ENCODE results near the gene NRXN2. TPM values are rescaled to one million over a fixed set of nuclear protein-coding genes. Genes with fewer than 3 reads are reported as not detected.

The NRXN2 gene
- total and polyA plus RNA-seq, 2 donors (not counting 3 experiments of a cell fraction or from before 2014, with no cell fraction given) = not detected

GRCh38 chr11:64609436-64610047, 113.5 kb downstream of the NRXN2 start:
- H3K9ac ChIP-seq (replicated peaks; ENCODE audit: extremely low read depth, insufficient read depth, low read length) = no peak overlapping the region
- FAIRE-seq = no peak
- no peaks in the 10 kb centered on the region for H3K9me1 ChIP-seq (replicated peaks; ENCODE audit: control insufficient read depth, extremely low read depth, insufficient read depth, low read length)
- no peaks in the 10 kb centered on the region for H3K79me2 ChIP-seq (ENCODE audit: control insufficient read depth, insufficient read depth, low read length)
- intact Hi-C loops (cut with micrococcal nuclease) (no loop called here), dilution Hi-C loops (cut with MboI; ENCODE audit: extremely low pct_ligation_motif_present, low sequenced_read_pairs) (no loop called here)
- H3K4me2 ChIP-seq (ENCODE audit: insufficient read depth, low read length) = no peak overlapping the region
- no peak for DNase-seq (ENCODE audit: low read depth, low spot score)
- H3K36me3 ChIP-seq (ENCODE audit: control insufficient read depth in 2 of 2, extremely low read depth in 1 of 2, insufficient read depth in 2 of 2, low read length in 2 of 2) = no peaks in the 10 kb centered on the region
- H4K20me1 ChIP-seq (replicated peaks; ENCODE audit: control insufficient read depth, extremely low read depth, insufficient read depth, low read length) = no peaks in the 10 kb centered on the region
- no TSS peak for BruUV-seq (replicated peaks)
- POLR2A ChIA-PET = no interaction called here
- H3K9me3 ChIP-seq (replicated peaks; ENCODE audit: control insufficient read depth, insufficient read depth, low read length) = no peaks in the 10 kb centered on the region
- CTCF ChIA-PET = interaction anchor here (1.2 kb wide), 2 partner anchors 14 to 43 kb away, joined by 3 to 5 read pairs; no protein-coding TSS in a partner anchor
- H2AFZ ChIP-seq (ENCODE audit: low read depth, low read length) = no peak overlapping the region
- peaks cover 9 to 15% of the 10 kb centered on the region in 2 experiments for H3K27me3 ChIP-seq (ENCODE audit: control insufficient read depth in 2 of 2, insufficient read depth in 2 of 2, low read length in 2 of 2)
- no peak overlapping the region for H3K4me3 ChIP-seq (replicated peaks in 1 of 3; ENCODE audit: insufficient read depth in 1 of 3, low read depth in 1 of 3, low read length in 3 of 3)
- H3K27ac ChIP-seq (ENCODE audit: insufficient read depth, low read depth, low read length) = no peak overlapping the region
- H3K4me1 ChIP-seq (ENCODE audit: control insufficient read depth, extremely low read depth, insufficient read depth, low read length) = no peaks in the 10 kb centered on the region
- no peak for TF ChIP-seq EZH2 (IDR thresholded peaks at IDR 0.05; ENCODE audit: borderline replicate concordance, low read depth, low read length, severe bottlenecking)
- TF ChIP-seq MYC (IDR thresholded peaks at IDR 0.05; ENCODE audit: low read depth, low read length) = no peak
- no peak for TF ChIP-seq JUN (IDR thresholded peaks at IDR 0.05; ENCODE audit: borderline replicate concordance, insufficient read depth, insufficient read length, low read depth)
- no peak for TF ChIP-seq FOS (IDR thresholded peaks at IDR 0.05; ENCODE audit: borderline replicate concordance, insufficient read depth, low read length)
- no peak for TF ChIP-seq CTCF (IDR thresholded peaks at IDR 0.05; ENCODE audit: extremely low read depth in 1 of 2, insufficient read depth in 1 of 2, low read depth in 1 of 2, low read length in 2 of 2)
- TF ChIP-seq MAX (IDR thresholded peaks at IDR 0.05; ENCODE audit: insufficient read depth, insufficient read length) = no peak
- no peak for TF ChIP-seq POLR2A (IDR thresholded peaks at IDR 0.05; ENCODE audit: low read depth, low read length)
- no peak for TF ChIP-seq POLR2AphosphoS5 (IDR thresholded peaks at IDR 0.05; ENCODE audit: insufficient read depth, low read depth, low read length)
- no peak for TF ChIP-seq GATA2 (IDR thresholded peaks at IDR 0.05; ENCODE audit: insufficient read depth, insufficient read length, low read depth, low read length)

Data from endothelial cell of umbilical vein (primary cell).